Skeletal muscle satellite cell (primary cell): ENCODE data around the gene ALK.

Source experiments
- H3K27me3 ChIP-seq: 2 replicates; pipeline ENCODE4 v1.7.0; 2013; ENCODE audit warnings: low read length; ENCODE audit not compliant: control insufficient read depth, insufficient read depth
- H3K36me3 ChIP-seq: 2 replicates; pipeline ENCODE4 v1.7.0; 2013; ENCODE audit warnings: mild to moderate bottlenecking, control low read depth, low read length; ENCODE audit not compliant: insufficient read depth
- H3K4me1 ChIP-seq: 2 replicates; pipeline ENCODE4 v1.7.0; 2013; ENCODE audit warnings: low read length; ENCODE audit not compliant: control insufficient read depth, insufficient read depth
- H3K4me2 ChIP-seq: 2 replicates; pipeline ENCODE4 v1.7.0; 2013; ENCODE audit warnings: mild to moderate bottlenecking, low read length
- H3K4me3 ChIP-seq: 2 replicates; pipeline ENCODE4 v1.7.0; 2013; ENCODE audit warnings: low read length
- H3K9ac ChIP-seq: 2 replicates; pipeline ENCODE4 v1.7.0; 2013; ENCODE audit warnings: mild to moderate bottlenecking, low read depth, low read length, moderate library complexity
- H3K9me3 ChIP-seq: replicated peaks from 2 replicates; pipeline ENCODE4 v1.7.0; 2013; ENCODE audit warnings: mild to moderate bottlenecking, control low read depth, low read length

The ALK gene

GRCh38 chr2:29393676-29394075 lies 527.7 kb downstream of the ALK start:
- H3K9ac ChIP-seq: no peak overlapping the region
- H3K9me3 ChIP-seq: no peaks in the 10 kb centered on the region
- no peak overlapping the region for H3K4me3 ChIP-seq
- no peaks in the 10 kb centered on the region for H3K36me3 ChIP-seq
- no peak overlapping the region for H3K4me2 ChIP-seq
- H3K27me3 ChIP-seq: no peaks in the 10 kb centered on the region
- peaks cover 4% of the 10 kb centered on the region for H3K4me1 ChIP-seq

GRCh38 chr2:29392774-29393173 lies 528.6 kb downstream of the ALK start:
- Histone ChIP-seq H3K4me3 (no peak overlapping the region), H3K9me3 (no peaks in the 10 kb centered on the region), H3K36me3 (no peaks in the 10 kb centered on the region), H3K4me2 (no peak overlapping the region), H3K4me1 (no peaks in the 10 kb centered on the region), H3K9ac (no peak overlapping the region), H3K27me3 (no peaks in the 10 kb centered on the region)

- no peak overlapping the region for H3K9ac ChIP-seq
Measured at GRCh38 chr2:29390136-29390535, 531.2 kb downstream of the ALK start.

GRCh38 chr2:29389686-29390085 lies 531.7 kb downstream of the ALK start:
- Histone ChIP-seq H3K4me3 (no peak overlapping the region), H3K4me2 (no peak overlapping the region), H3K9ac (no peak overlapping the region), H3K36me3 (no peaks in the 10 kb centered on the region), H3K9me3 (no peaks in the 10 kb centered on the region), H3K27me3 (peaks cover 5% of the 10 kb centered on the region), H3K4me1 (no peaks in the 10 kb centered on the region)

More at GRCh38 chr2:29390136-29390535, 531.2 kb downstream of the ALK start:
- Histone ChIP-seq H3K4me1 (no peaks in the 10 kb centered on the region), H3K4me2 (no peak overlapping the region), H3K9me3 (no peaks in the 10 kb centered on the region), H3K4me3 (no peak overlapping the region), H3K27me3 (peaks cover 5% of the 10 kb centered on the region), H3K36me3 (no peaks in the 10 kb centered on the region)

GRCh38 chr2:29388071-29388470 lies 533.3 kb downstream of the ALK start:
- Histone ChIP-seq H3K4me3 (no peak overlapping the region), H3K27me3 (peaks cover 5% of the 10 kb centered on the region), H3K4me1 (no peaks in the 10 kb centered on the region), H3K9ac (no peak overlapping the region), H3K9me3 (no peaks in the 10 kb centered on the region), H3K36me3 (no peaks in the 10 kb centered on the region), H3K4me2 (no peak overlapping the region)

- H3K27me3 ChIP-seq: peaks cover 4% of the 10 kb centered on the region
- H3K4me2 ChIP-seq: no peak overlapping the region
- H3K4me1 ChIP-seq: no peaks in the 10 kb centered on the region
- no peak overlapping the region for H3K4me3 ChIP-seq
- H3K9me3 ChIP-seq: no peaks in the 10 kb centered on the region
- no peaks in the 10 kb centered on the region for H3K36me3 ChIP-seq
- H3K9ac ChIP-seq: no peak overlapping the region
Measured at GRCh38 chr2:29382486-29382885, 538.9 kb downstream of the ALK start.

- no peaks in the 10 kb centered on the region for H3K9me3 ChIP-seq
- no peaks in the 10 kb centered on the region for H3K4me1 ChIP-seq
- H3K27me3 ChIP-seq: no peaks in the 10 kb centered on the region
- H3K9ac ChIP-seq: no peak overlapping the region
- no peak overlapping the region for H3K4me2 ChIP-seq
- no peak overlapping the region for H3K4me3 ChIP-seq
- no peaks in the 10 kb centered on the region for H3K36me3 ChIP-seq
Measured at GRCh38 chr2:29377788-29378187, 543.6 kb downstream of the ALK start.

GRCh38 chr2:29376541-29376940 lies 544.8 kb downstream of the ALK start:
- H3K4me2 ChIP-seq: no peak overlapping the region

GRCh38 chr2:29375843-29376242 lies 545.5 kb downstream of the ALK start:
- no peak overlapping the region for H3K4me2 ChIP-seq
- H3K4me3 ChIP-seq: no peak overlapping the region
- H3K9ac ChIP-seq: no peak overlapping the region
- H3K27me3 ChIP-seq: no peaks in the 10 kb centered on the region
- no peaks in the 10 kb centered on the region for H3K36me3 ChIP-seq
- H3K9me3 ChIP-seq: no peaks in the 10 kb centered on the region
- no peaks in the 10 kb centered on the region for H3K4me1 ChIP-seq

More at GRCh38 chr2:29376541-29376940, 544.8 kb downstream of the ALK start:
- no peak overlapping the region for H3K4me3 ChIP-seq
- no peaks in the 10 kb centered on the region for H3K27me3 ChIP-seq
- H3K9me3 ChIP-seq: no peaks in the 10 kb centered on the region
- no peaks in the 10 kb centered on the region for H3K36me3 ChIP-seq
- no peaks in the 10 kb centered on the region for H3K4me1 ChIP-seq
- H3K9ac ChIP-seq: no peak overlapping the region

GRCh38 chr2:29374823-29375222 lies 546.6 kb downstream of the ALK start:
- no peaks in the 10 kb centered on the region for H3K27me3 ChIP-seq
- no peaks in the 10 kb centered on the region for H3K9me3 ChIP-seq

GRCh38 chr2:29373870-29374269 lies 547.5 kb downstream of the ALK start:
- Histone ChIP-seq H3K4me3 (no peak overlapping the region), H3K4me1 (no peaks in the 10 kb centered on the region), H3K27me3 (no peaks in the 10 kb centered on the region), H3K36me3 (no peaks in the 10 kb centered on the region), H3K4me2 (no peak overlapping the region), H3K9ac (no peak overlapping the region), H3K9me3 (no peaks in the 10 kb centered on the region)

More at GRCh38 chr2:29374823-29375222, 546.6 kb downstream of the ALK start:
- H3K4me2 ChIP-seq: no peak overlapping the region
- H3K36me3 ChIP-seq: no peaks in the 10 kb centered on the region
- H3K4me1 ChIP-seq: no peaks in the 10 kb centered on the region
- H3K4me3 ChIP-seq: no peak overlapping the region
- H3K9ac ChIP-seq: no peak overlapping the region

GRCh38 chr2:29372185-29372584 lies 549.2 kb downstream of the ALK start:
- H3K4me2 ChIP-seq: no peak overlapping the region
- H3K4me3 ChIP-seq: no peak overlapping the region
- H3K27me3 ChIP-seq: no peaks in the 10 kb centered on the region
- no peaks in the 10 kb centered on the region for H3K36me3 ChIP-seq
- H3K9ac ChIP-seq: no peak overlapping the region
- peaks cover 4% of the 10 kb centered on the region for H3K4me1 ChIP-seq
- no peaks in the 10 kb centered on the region for H3K9me3 ChIP-seq
